ENCODE data around the gene CDK13.

Gene CDK13

GRCh38 chr7:40138973-40139372 is 188.9 kb downstream of the CDK13 start:
- no peak for TF ChIP-seq CTCF (IDR thresholded peaks at IDR 0.05)

- no peak for TF ChIP-seq CTCF (IDR thresholded peaks at IDR 0.05)
Measured at GRCh38 chr7:40147371-40148246, 197.6 kb downstream of the CDK13 start.

GRCh38 chr7:40148671-40149070 is 198.6 kb downstream of the CDK13 start:
- TF ChIP-seq CTCF (IDR thresholded peaks at IDR 0.05) = no peak
